ENCODE results near the gene MGAT4C. TPM values are rescaled to one million over a fixed set of nuclear protein-coding genes. Genes with fewer than 3 reads are reported as not detected.
A peak's percentile ranks its signal among the peaks of the same experiment; 100 is the strongest.

Gene MGAT4C
- total and polyA plus RNA-seq, 2 donors (not counting 3 experiments of a cell fraction or from before 2014, with no cell fraction given), result not detected

GRCh38 chr12:85946375-85946774 lies 309.8 kb downstream of the MGAT4C start:
- no peak overlapping the region for H3K4me3 ChIP-seq (replicated peaks in 1 of 3; ENCODE audit: insufficient read depth in 1 of 3, low read depth in 1 of 3, low read length in 3 of 3)
- H3K27me3 ChIP-seq (ENCODE audit: control insufficient read depth in 2 of 2, insufficient read depth in 2 of 2, low read length in 2 of 2), result no peaks in the 10 kb centered on the region
- CTCF ChIA-PET, result interaction anchor here (1.6 to 4.2 kb wide), 2 partner anchors 26 to 968 kb away, joined by 3 to 20 read pairs; no protein-coding TSS in a partner anchor
- H3K9ac ChIP-seq (replicated peaks; ENCODE audit: extremely low read depth, insufficient read depth, low read length), result no peak overlapping the region
- H3K4me1 ChIP-seq (ENCODE audit: control insufficient read depth, extremely low read depth, insufficient read depth, low read length), result peaks cover 2% of the 10 kb centered on the region
- intact Hi-C loops (cut with micrococcal nuclease) (no loop called here), dilution Hi-C loops (cut with MboI; ENCODE audit: extremely low pct_ligation_motif_present, low sequenced_read_pairs) (no loop called here)
- DNase-seq (ENCODE audit: low read depth, low spot score) (no peak), FAIRE-seq (peak; percentile 24)
- no peak overlapping the region for H3K27ac ChIP-seq (ENCODE audit: insufficient read depth, low read depth, low read length)
- POLR2A ChIA-PET, result no interaction called here
- H3K4me2 ChIP-seq (ENCODE audit: insufficient read depth, low read length), result no peak overlapping the region
- BruUV-seq (replicated peaks), result no TSS peak
- H2AFZ ChIP-seq (ENCODE audit: low read depth, low read length), result no peak overlapping the region
- no peak for TF ChIP-seq GATA2 (IDR thresholded peaks at IDR 0.05; ENCODE audit: insufficient read depth, insufficient read length, low read depth, low read length)
- no peak for TF ChIP-seq FOS (IDR thresholded peaks at IDR 0.05; ENCODE audit: borderline replicate concordance, insufficient read depth, low read length)
- no peak for TF ChIP-seq MAX (IDR thresholded peaks at IDR 0.05; ENCODE audit: insufficient read depth, insufficient read length)
- TF ChIP-seq CTCF (IDR thresholded peaks at IDR 0.05; ENCODE audit: extremely low read depth in 1 of 2, insufficient read depth in 1 of 2, low read depth in 1 of 2, low read length in 2 of 2), result no peak
- TF ChIP-seq POLR2A (IDR thresholded peaks at IDR 0.05; ENCODE audit: low read depth, low read length), result no peak
- H4K20me1 ChIP-seq (replicated peaks; ENCODE audit: control insufficient read depth, extremely low read depth, insufficient read depth, low read length), result no peaks in the 10 kb centered on the region
- H3K9me3 ChIP-seq (replicated peaks; ENCODE audit: control insufficient read depth, insufficient read depth, low read length), result no peaks in the 10 kb centered on the region
- no peaks in the 10 kb centered on the region for H3K36me3 ChIP-seq (ENCODE audit: control insufficient read depth in 2 of 2, extremely low read depth in 1 of 2, insufficient read depth in 2 of 2, low read length in 2 of 2)
- no peaks in the 10 kb centered on the region for H3K9me1 ChIP-seq (replicated peaks; ENCODE audit: control insufficient read depth, extremely low read depth, insufficient read depth, low read length)
- no peaks in the 10 kb centered on the region for H3K79me2 ChIP-seq (ENCODE audit: control insufficient read depth, insufficient read depth, low read length)

GRCh38 chr12:85927166-85927565 lies 329.0 kb downstream of the MGAT4C start:
- Histone ChIP-seq H3K4me2 (ENCODE audit: insufficient read depth, low read length) (no peak overlapping the region), H3K27me3 (ENCODE audit: control insufficient read depth in 2 of 2, insufficient read depth in 2 of 2, low read length in 2 of 2) (no peaks in the 10 kb centered on the region), H3K9me1 (replicated peaks; ENCODE audit: control insufficient read depth, extremely low read depth, insufficient read depth, low read length) (no peaks in the 10 kb centered on the region), H3K27ac (ENCODE audit: insufficient read depth, low read depth, low read length) (no peak overlapping the region), H2AFZ (ENCODE audit: low read depth, low read length) (no peak overlapping the region), H3K4me3 (replicated peaks in 1 of 3; ENCODE audit: insufficient read depth in 1 of 3, low read depth in 1 of 3, low read length in 3 of 3) (no peak overlapping the region), H3K4me1 (ENCODE audit: control insufficient read depth, extremely low read depth, insufficient read depth, low read length) (no peaks in the 10 kb centered on the region), H4K20me1 (replicated peaks; ENCODE audit: control insufficient read depth, extremely low read depth, insufficient read depth, low read length) (no peaks in the 10 kb centered on the region), H3K79me2 (ENCODE audit: control insufficient read depth, insufficient read depth, low read length) (no peaks in the 10 kb centered on the region), H3K9ac (replicated peaks; ENCODE audit: extremely low read depth, insufficient read depth, low read length) (no peak overlapping the region), H3K9me3 (replicated peaks; ENCODE audit: control insufficient read depth, insufficient read depth, low read length) (no peaks in the 10 kb centered on the region), H3K36me3 (ENCODE audit: control insufficient read depth in 2 of 2, extremely low read depth in 1 of 2, insufficient read depth in 2 of 2, low read length in 2 of 2) (no peaks in the 10 kb centered on the region)
- DNase-seq (ENCODE audit: low read depth, low spot score), result no peak
- ChIA-PET POLR2A (no interaction called here), CTCF (interaction anchor here (6.3 kb wide), 1 partner anchor 23 kb away, joined by 100 read pairs; no protein-coding TSS in a partner anchor)
- FAIRE-seq, result no peak
- intact Hi-C loops (cut with micrococcal nuclease), result loop anchor here (10.0 kb wide), 2 partner anchors 622 to 1918 kb away; no protein-coding TSS in a partner anchor
- BruUV-seq (replicated peaks), result no TSS peak
- no peak for TF ChIP-seq MAX (IDR thresholded peaks at IDR 0.05; ENCODE audit: insufficient read depth, insufficient read length)
- TF ChIP-seq MYC (IDR thresholded peaks at IDR 0.05; ENCODE audit: low read depth, low read length), result no peak
- dilution Hi-C loops (cut with MboI; ENCODE audit: extremely low pct_ligation_motif_present, low sequenced_read_pairs), result no loop called here

Measured in endothelial cell of umbilical vein (primary cell).